Activated CD4-positive, alpha-beta memory T cell treated with anti-CD3 and anti-CD28 coated beads for 36 hours (primary cell): ENCODE results near the gene UBE2E3. TPM values are rescaled to one million over a fixed set of nuclear protein-coding genes. Genes with fewer than 3 reads are reported as not detected.

Experiments
- CTCF ChIA-PET: fragments of 350-600 bp; sonication (Branson Sonifier 250); formaldehyde crosslinking; loops from one replicate; lab custom pipeline; 2021; ENCODE audit warnings: antibody characterized with exemption, inconsistent platforms; lab: Charles Lee
- POLR2A ChIA-PET: fragments of 350-600 bp; sonication (Branson Sonifier 250); formaldehyde crosslinking; loops from one replicate; lab custom pipeline; 2021; ENCODE audit warnings: antibody characterized with exemption; lab: Charles Lee
- DNase-seq: peaks from one replicate; pipeline ENCODE4 v3.0.0-alpha.2; 2020
- H3K27ac Mint-ChIP-seq: one replicate; pipeline ENCODE4 v1.8.0; 2021; ENCODE audit warnings: mixed read lengths
- H3K27me3 Mint-ChIP-seq: one replicate; pipeline ENCODE4 v1.8.0; 2021; ENCODE audit warnings: mixed read lengths
- H3K36me3 Mint-ChIP-seq: one replicate; pipeline ENCODE4 v1.8.0; 2021; ENCODE audit warnings: mixed read lengths
- H3K4me1 Mint-ChIP-seq: one replicate; pipeline ENCODE4 v1.8.0; 2021; ENCODE audit warnings: low read depth, mixed read lengths
- H3K4me3 Mint-ChIP-seq: one replicate; pipeline ENCODE4 v1.8.0; 2021; ENCODE audit warnings: mild to moderate bottlenecking, mixed read lengths
- H3K9me3 Mint-ChIP-seq: one replicate; pipeline ENCODE4 v1.8.0; 2021; ENCODE audit warnings: mixed read lengths
- intact Hi-C: fragments of 100-400 bp; cut with micrococcal nuclease; formaldehyde crosslinking; loops from one replicate; pipeline ENCODE4 v1.15.1; 2023
- total RNA-seq, 2 experiments: library from RNA; stranded (reverse); gene quantifications; one replicate each; pipeline ENCODE4 v1.2.3, GENCODE V29; 2021

The UBE2E3 gene
- total RNA-seq, 2 experiments from 2014 or later: 33.0 to 34.1 TPM

DNA sequence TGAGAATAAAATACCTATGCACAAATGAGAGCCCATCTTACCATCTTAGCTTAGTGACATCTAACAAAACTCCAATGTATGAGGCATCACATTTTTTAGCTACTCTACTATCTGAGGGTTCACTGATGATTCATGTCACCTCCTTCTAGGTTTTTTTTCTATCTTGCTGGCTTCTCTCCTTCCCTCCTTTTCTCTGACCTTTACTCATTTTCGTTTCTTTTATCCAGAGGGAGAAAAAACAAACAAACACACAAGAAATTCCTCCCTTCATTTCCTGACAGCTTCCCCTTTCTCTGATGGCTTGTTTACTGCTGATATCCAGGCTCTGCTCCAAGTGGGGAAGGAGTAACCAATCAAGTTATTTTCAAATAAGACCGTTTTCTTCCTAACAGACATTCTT lies 115.1 kb downstream of the UBE2E3 start:
- Mint-ChIP-seq H3K9me3 (peaks cover 31% of the 10 kb centered on the region), H3K36me3 (peaks cover 7% of the 10 kb centered on the region), H3K27ac (no peak overlapping the region), H3K27me3 (no peaks in the 10 kb centered on the region), H3K4me1 (peaks cover 8% of the 10 kb centered on the region), H3K4me3 (no peak overlapping the region)
- CTCF ChIA-PET: interaction anchor here (1.0 kb wide), 1 partner anchor 620 kb away, joined by 3 read pairs; no protein-coding TSS in a partner anchor
- POLR2A ChIA-PET: interaction anchor here (0.6 kb wide), 1 partner anchor 193 kb away, joined by 3 read pairs; no protein-coding TSS in a partner anchor
- intact Hi-C loops: no loop called here
- DNase-seq: no peak

DNA sequence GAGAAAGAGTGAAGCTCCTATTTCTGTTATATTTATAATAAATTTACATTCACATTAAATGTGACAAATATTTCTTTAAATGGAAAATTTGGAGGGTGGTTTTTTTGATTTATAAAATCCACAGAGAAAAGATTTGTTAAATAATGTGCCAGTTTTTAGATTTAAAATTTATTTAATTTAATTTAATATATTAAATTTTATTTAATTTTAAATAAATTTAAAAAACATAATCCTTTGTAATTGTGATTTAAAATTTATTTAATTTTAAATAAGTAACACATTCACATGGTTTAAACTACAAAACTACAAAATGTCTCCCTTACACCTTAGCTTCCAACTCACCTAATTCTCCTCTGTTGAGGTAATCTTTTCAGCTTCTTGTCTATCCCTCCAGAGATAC lies 123.3 kb downstream of the UBE2E3 start:
- H3K4me3 Mint-ChIP-seq: no peak overlapping the region
- CTCF ChIA-PET: interaction anchor here (0.8 to 4.4 kb wide), 11 partner anchors 22 to 612 kb away, joined by 3 to 81 read pairs (median 5); partner anchors contain the start of gene ITGA4
- POLR2A ChIA-PET: interaction anchor here (4.9 kb wide), 1 partner anchor 354 kb away, joined by 23 read pairs; the partner anchor contains the start of gene ITGA4
- H3K36me3 Mint-ChIP-seq: no peaks in the 10 kb centered on the region
- no peak for DNase-seq
- no peak overlapping the region for H3K27ac Mint-ChIP-seq
- no peaks in the 10 kb centered on the region for H3K9me3 Mint-ChIP-seq
- H3K27me3 Mint-ChIP-seq: no peaks in the 10 kb centered on the region
- peaks cover 34% of the 10 kb centered on the region for H3K4me1 Mint-ChIP-seq
- intact Hi-C loops: loop anchor here (1.0 to 10.0 kb wide), 3 partner anchors 363 to 791 kb away; partner anchors contain the start of gene ITPRID2

DNA sequence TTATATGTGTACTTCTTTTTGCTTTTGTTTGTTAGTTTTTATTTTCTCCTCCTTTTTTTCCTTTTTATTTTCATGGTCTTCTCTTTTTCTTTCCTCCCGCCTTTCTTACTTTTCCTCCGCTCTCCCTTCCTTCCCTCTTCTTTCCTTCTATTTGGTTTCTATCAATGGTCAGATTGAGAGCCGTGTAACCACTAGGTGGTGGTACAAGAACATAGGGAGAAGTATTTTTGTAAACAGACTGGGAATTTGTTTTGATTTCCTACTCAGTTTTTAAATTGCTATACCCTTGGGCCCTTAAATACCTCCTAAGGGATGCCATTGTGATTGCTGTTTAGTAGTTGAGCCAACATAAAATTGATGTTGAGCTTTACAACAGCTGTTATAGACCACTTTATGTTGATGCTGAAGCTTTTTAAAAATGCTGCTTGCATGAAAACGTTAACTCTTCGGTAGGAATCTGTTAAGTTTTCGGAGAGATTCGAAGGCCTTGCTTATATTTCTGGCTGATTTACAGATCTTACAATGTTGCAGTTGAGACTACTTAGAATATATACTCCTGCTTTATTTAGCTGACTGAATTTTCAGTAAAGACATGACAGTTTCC lies 124.2 kb downstream of the UBE2E3 start:
- no peak overlapping the region for H3K4me3 Mint-ChIP-seq
- no peak for DNase-seq
- ChIA-PET CTCF (interaction anchor here (0.7 to 4.4 kb wide), 44 partner anchors 10 to 611 kb away, joined by 3 to 81 read pairs (median 4); partner anchors contain the start of gene ITGA4), POLR2A (interaction anchor here (1.0 to 4.9 kb wide), 3 partner anchors 353 to 611 kb away, joined by 3 to 23 read pairs (median 6); partner anchors contain the start of gene ITGA4)
- no peaks in the 10 kb centered on the region for H3K9me3 Mint-ChIP-seq
- H3K27ac Mint-ChIP-seq: no peak overlapping the region
- intact Hi-C loops: loop anchor here (1.0 to 10.0 kb wide), 3 partner anchors 362 to 790 kb away; partner anchors contain the start of gene ITPRID2
- H3K27me3 Mint-ChIP-seq: no peaks in the 10 kb centered on the region
- H3K4me1 Mint-ChIP-seq: peaks cover 44% of the 10 kb centered on the region
- H3K36me3 Mint-ChIP-seq: no peaks in the 10 kb centered on the region

DNA sequence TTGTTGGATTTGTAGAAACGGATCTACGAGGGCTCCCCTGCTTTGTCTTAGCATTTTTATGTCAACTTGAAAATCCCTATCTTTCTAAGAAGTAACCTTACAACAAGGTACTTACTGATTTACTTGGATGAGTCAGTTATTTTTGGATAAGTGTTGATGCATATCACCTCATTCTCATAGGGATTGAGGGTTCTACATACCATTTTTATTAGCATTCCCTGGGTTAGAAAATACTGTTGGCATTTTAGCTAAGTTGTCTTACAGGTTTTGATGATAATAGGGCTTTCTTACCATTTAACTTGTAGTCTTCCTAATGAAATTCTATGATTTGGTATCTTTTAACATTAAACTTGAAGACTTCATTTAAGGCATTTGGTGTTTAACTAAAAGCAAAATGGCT lies 125.2 kb downstream of the UBE2E3 start:
- Mint-ChIP-seq H3K9me3 (no peaks in the 10 kb centered on the region), H3K4me1 (peaks cover 47% of the 10 kb centered on the region), H3K4me3 (no peak overlapping the region), H3K27me3 (no peaks in the 10 kb centered on the region), H3K36me3 (peaks cover 4% of the 10 kb centered on the region), H3K27ac (peak overlapping the region; percentile 47)
- no peak for DNase-seq
- POLR2A ChIA-PET: interaction anchor here (0.8 to 4.9 kb wide), 4 partner anchors 20 to 361 kb away, joined by 3 to 23 read pairs (median 5); partner anchors contain the start of gene ITGA4
- intact Hi-C loops: loop anchor here (10.0 kb wide), 1 partner anchor 789 kb away; the partner anchor contains the start of gene ITPRID2
- CTCF ChIA-PET: interaction anchor here (0.6 to 4.4 kb wide), 35 partner anchors 9 to 610 kb away, joined by 3 to 81 read pairs (median 5); partner anchors contain the start of genes ITGA4 and UBE2E3

DNA sequence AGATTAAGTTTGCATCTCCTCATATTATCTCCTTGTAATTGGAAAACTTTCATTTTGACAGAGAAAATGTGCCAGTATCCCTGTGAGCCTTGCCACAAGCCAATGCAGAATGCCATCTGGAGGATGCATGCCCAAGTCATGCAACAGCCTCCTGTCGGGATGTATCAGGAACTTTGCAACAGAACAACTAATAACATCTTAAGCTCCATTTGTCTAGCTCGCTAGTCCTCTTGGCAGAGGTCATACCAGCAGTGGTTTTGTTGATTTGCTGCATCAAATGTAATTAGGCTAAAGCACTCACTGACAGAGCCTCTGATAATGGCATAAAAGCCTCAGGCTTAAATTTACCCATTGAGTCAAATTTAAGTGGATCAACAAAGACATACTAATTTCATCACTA lies 125.8 kb downstream of the UBE2E3 start:
- Mint-ChIP-seq H3K9me3 (no peaks in the 10 kb centered on the region), H3K4me1 (peaks cover 47% of the 10 kb centered on the region), H3K27me3 (no peaks in the 10 kb centered on the region), H3K4me3 (no peak overlapping the region), H3K27ac (peak overlapping the region; percentile 84), H3K36me3 (peaks cover 4% of the 10 kb centered on the region)
- CTCF ChIA-PET: interaction anchor here (0.7 to 4.4 kb wide), 10 partner anchors 11 to 609 kb away, joined by 3 to 81 read pairs (median 6); partner anchors contain the start of genes ITGA4 and UBE2E3
- intact Hi-C loops: loop anchor here (1.0 to 10.0 kb wide), 9 partner anchors 22 to 789 kb away; partner anchors contain the start of gene ITPRID2
- no peak for DNase-seq
- POLR2A ChIA-PET: interaction anchor here (0.8 to 4.9 kb wide), 4 partner anchors 19 to 361 kb away, joined by 3 to 23 read pairs (median 5); partner anchors contain the start of gene ITGA4

DNA sequence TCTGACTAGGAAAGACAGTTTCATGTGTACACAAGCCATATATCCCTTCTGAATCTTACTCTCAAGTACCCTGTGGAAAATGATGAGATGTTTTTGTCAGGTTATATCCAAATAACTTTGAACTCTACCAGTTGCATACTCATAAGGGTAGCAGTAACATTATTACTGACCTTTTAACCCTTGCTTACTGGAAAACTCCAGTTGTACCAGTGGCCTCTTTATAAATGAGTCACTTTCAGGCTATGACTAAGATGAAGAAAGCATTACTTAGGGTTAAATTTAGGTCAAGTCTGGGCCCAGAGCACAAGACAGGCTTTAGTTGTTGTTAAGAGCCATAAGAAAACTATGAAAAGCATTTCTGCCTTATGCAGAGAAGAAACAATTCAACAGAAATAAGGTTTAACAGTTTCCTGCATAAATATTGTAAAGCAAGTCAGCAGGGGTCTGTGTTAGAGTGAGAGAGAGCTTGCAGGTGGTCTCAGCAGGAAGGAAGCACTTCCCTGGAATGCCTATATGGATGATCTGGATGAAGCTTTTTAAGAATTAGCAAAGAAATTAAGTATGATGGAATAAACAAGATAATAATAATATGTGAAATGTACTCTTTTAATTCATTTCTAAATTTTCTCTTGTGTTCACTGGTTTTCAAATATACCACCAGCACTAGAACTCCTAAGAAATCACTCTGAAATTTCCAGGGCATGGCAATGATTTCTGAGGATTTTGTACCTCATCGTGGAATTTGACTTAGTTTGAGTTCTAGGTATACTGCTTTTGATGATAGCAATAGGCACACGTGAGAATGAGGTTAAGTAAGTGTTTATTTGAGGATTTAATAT lies 126.6 kb downstream of the UBE2E3 start:
- POLR2A ChIA-PET: interaction anchor here (0.9 to 4.9 kb wide), 4 partner anchors 17 to 351 kb away, joined by 3 to 23 read pairs (median 4); partner anchors contain the start of gene ITGA4
- intact Hi-C loops: loop anchor here (1.0 to 10.0 kb wide), 14 partner anchors 16 to 788 kb away; partner anchors contain the start of gene ITPRID2
- DNase-seq: peak; percentile 28
- H3K4me1 Mint-ChIP-seq: peaks cover 47% of the 10 kb centered on the region
- no peaks in the 10 kb centered on the region for H3K9me3 Mint-ChIP-seq
- H3K4me3 Mint-ChIP-seq: peak overlapping the region; percentile 36
- no peaks in the 10 kb centered on the region for H3K27me3 Mint-ChIP-seq
- H3K27ac Mint-ChIP-seq: peak overlapping the region; percentile 84
- peaks cover 4% of the 10 kb centered on the region for H3K36me3 Mint-ChIP-seq
- CTCF ChIA-PET: interaction anchor here (1.2 to 4.4 kb wide), 8 partner anchors 10 to 608 kb away, joined by 3 to 81 read pairs (median 6); partner anchors contain the start of gene ITGA4

DNA sequence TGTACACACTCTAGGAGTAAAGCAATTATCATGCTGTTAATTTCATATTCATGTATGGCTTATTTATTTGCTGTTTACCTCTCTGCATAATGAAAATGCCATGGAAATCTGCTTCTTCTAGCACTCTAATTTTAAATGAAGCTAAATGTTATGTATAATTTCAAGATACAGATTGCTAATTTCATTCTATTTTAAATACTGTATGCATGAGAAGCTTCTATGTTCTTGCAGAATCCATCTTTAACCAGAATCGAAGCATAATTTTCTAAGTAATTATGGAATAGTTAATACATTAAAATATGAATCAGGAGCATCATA lies 127.2 kb downstream of the UBE2E3 start:
- intact Hi-C loops: loop anchor here (1.0 to 10.0 kb wide), 8 partner anchors 16 to 787 kb away; partner anchors contain the start of gene ITPRID2
- H3K4me3 Mint-ChIP-seq: no peak overlapping the region
- H3K36me3 Mint-ChIP-seq: peaks cover 4% of the 10 kb centered on the region
- no peaks in the 10 kb centered on the region for H3K27me3 Mint-ChIP-seq
- no peaks in the 10 kb centered on the region for H3K9me3 Mint-ChIP-seq
- H3K4me1 Mint-ChIP-seq: peaks cover 47% of the 10 kb centered on the region
- H3K27ac Mint-ChIP-seq: peak overlapping the region; percentile 42
- no peak for DNase-seq
- POLR2A ChIA-PET: interaction anchor here (0.9 to 4.9 kb wide), 3 partner anchors 16 to 350 kb away, joined by 3 to 23 read pairs (median 4); partner anchors contain the start of gene ITGA4
- CTCF ChIA-PET: interaction anchor here (0.6 to 2.2 kb wide), 2 partner anchors 350 to 355 kb away, joined by 3 to 7 read pairs; partner anchors contain the start of gene ITGA4

DNA sequence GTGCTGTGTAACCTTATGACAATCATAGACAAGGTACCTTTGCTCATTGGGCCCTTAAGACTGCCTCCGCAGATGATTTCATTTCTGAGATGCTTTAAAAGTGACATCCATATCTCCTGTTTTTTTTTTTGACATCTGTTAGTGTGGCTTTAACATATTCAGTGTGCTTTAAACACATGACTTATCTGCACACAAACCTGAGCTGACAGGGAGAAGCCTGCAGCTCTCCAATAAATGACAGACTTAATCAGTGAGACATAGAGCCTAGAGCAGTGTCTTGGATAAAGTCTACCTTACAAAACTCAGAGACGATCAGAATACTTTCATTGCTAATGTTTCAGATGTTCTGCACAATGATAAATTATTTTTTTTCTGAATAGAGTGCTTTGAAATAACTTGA lies 130.7 kb downstream of the UBE2E3 start:
- no peak overlapping the region for H3K27ac Mint-ChIP-seq
- peaks cover 6% of the 10 kb centered on the region for H3K9me3 Mint-ChIP-seq
- peaks cover 39% of the 10 kb centered on the region for H3K4me1 Mint-ChIP-seq
- ChIA-PET POLR2A (interaction anchor here (1.0 kb wide), 1 partner anchor 346 kb away, joined by 4 read pairs; the partner anchor contains the start of gene ITGA4), CTCF (no interaction called here)
- no peak for DNase-seq
- H3K36me3 Mint-ChIP-seq: peaks cover 4% of the 10 kb centered on the region
- no peak overlapping the region for H3K4me3 Mint-ChIP-seq
- no peaks in the 10 kb centered on the region for H3K27me3 Mint-ChIP-seq
- intact Hi-C loops: no loop called here

DNA sequence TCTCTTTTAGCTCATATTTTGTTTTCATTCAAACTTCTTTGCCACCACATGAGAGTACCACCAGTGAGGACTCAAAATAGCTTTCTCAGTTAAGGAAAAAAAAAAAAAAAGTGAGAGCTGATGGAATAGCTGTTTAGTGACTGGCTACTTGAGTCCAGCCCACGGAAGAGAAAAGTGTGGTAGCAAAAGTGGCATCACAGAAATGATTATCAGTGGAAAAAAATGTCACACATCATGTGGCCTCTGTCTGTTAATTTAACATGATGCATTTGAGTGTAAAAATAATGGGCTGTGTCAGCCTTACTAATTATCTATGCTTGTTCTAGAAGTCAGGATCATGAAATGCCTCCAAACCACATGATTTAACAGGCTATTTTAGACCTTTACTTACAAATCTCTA lies 132.5 kb downstream of the UBE2E3 start:
- H3K27ac Mint-ChIP-seq: no peak overlapping the region
- peaks cover 35% of the 10 kb centered on the region for H3K4me1 Mint-ChIP-seq
- ChIA-PET CTCF (interaction anchor here (1.0 kb wide), 1 partner anchor 16 kb away, joined by 3 read pairs; no protein-coding TSS in a partner anchor), POLR2A (no interaction called here)
- peaks cover 6% of the 10 kb centered on the region for H3K9me3 Mint-ChIP-seq
- no peak for DNase-seq
- no peaks in the 10 kb centered on the region for H3K27me3 Mint-ChIP-seq
- intact Hi-C loops: no loop called here
- H3K36me3 Mint-ChIP-seq: peaks cover 4% of the 10 kb centered on the region
- H3K4me3 Mint-ChIP-seq: no peak overlapping the region
